ENCODE results near the gene BARX2. TPM values are rescaled to one million over a fixed set of nuclear protein-coding genes. Genes with fewer than 3 reads are reported as not detected.
"Not testable (repeated sequence)": the region's sequence is repeated elsewhere in the genome, so short reads cannot be mapped to it uniquely, and the experiment has no call there.

Gene BARX2
- total and polyA plus RNA-seq, 12 donors = 0.07 TPM; not detected in 11

GRCh38 chr11:129331217-129331616 is 44.4 kb upstream of the BARX2 start:
- Histone ChIP-seq H3K9me3 (replicated peaks in 1 of 3) (no peaks in the 10 kb centered on the region), H3K27ac (no peak overlapping the region), H3K4me1 (replicated peaks in 1 of 2) (no peaks in the 10 kb centered on the region), H3K4me3 (no peak overlapping the region), H3K36me3 (replicated peaks in 1 of 2) (no peaks in the 10 kb centered on the region), H3K27me3 (no peaks in the 10 kb centered on the region)
- no peak for TF ChIP-seq POLR2A (IDR thresholded peaks at IDR 0.05)
- TF ChIP-seq CTCF (IDR thresholded peaks at IDR 0.05) = no peak
- intact Hi-C loops (cut with DNase I) = loop anchor here (5.0 to 10.0 kb wide), 2 partner anchors 214 to 376 kb away; no protein-coding TSS in a partner anchor
- WGBS, 4 donors = 86 to 90% (median 89%) methylated on average over 5 of the region's 5 CpGs
- DNase-seq = no peak

- DNase-seq = peak; percentile 82 to 95 (median 85)
- intact Hi-C loops (cut with DNase I) = loop anchor here (5.0 to 10.0 kb wide), 2 partner anchors 215 to 377 kb away; no protein-coding TSS in a partner anchor
- WGBS, 4 donors = 1 to 3% (median 2%) methylated on average over 11 of the region's 11 CpGs
Observed at GRCh38 chr11:129331871-129332274, 43.8 kb upstream of the BARX2 start.

GRCh38 chr11:129333873-129334272 is 41.8 kb upstream of the BARX2 start:
- intact Hi-C loops (cut with DNase I) = loop anchor here (5.0 to 10.0 kb wide), 2 partner anchors 217 to 379 kb away; no protein-coding TSS in a partner anchor
- no peaks in the 10 kb centered on the region for H3K36me3 ChIP-seq (replicated peaks in 1 of 2)
- TF ChIP-seq POLR2A (IDR thresholded peaks at IDR 0.05) = no peak
- TF ChIP-seq CTCF (IDR thresholded peaks at IDR 0.05) = no peak
- H3K27me3 ChIP-seq = no peaks in the 10 kb centered on the region
- no peaks in the 10 kb centered on the region for H3K4me1 ChIP-seq (replicated peaks in 1 of 2)
- H3K27ac ChIP-seq = no peak overlapping the region
- no peak for DNase-seq
- no peaks in the 10 kb centered on the region for H3K9me3 ChIP-seq (replicated peaks in 1 of 3)
- no peak overlapping the region for H3K4me3 ChIP-seq

More at GRCh38 chr11:129331871-129332274, 43.8 kb upstream of the BARX2 start:
- Histone ChIP-seq H3K27ac (no peak overlapping the region), H3K27me3 (no peaks in the 10 kb centered on the region), H3K4me3 (no peak overlapping the region), H3K9me3 (replicated peaks in 1 of 3) (no peaks in the 10 kb centered on the region), H3K4me1 (replicated peaks in 1 of 2) (no peaks in the 10 kb centered on the region), H3K36me3 (replicated peaks in 1 of 2) (no peaks in the 10 kb centered on the region)
- TF ChIP-seq POLR2A (IDR thresholded peaks at IDR 0.05) (no peak), CTCF (IDR thresholded peaks at IDR 0.05) (peak; percentile 68 to 93 (median 88))

- H3K27ac ChIP-seq; H3K27me3 ChIP-seq; H3K4me3 ChIP-seq; intact Hi-C loops (cut with DNase I); H3K9me3 ChIP-seq (replicated peaks in 1 of 3); H3K36me3 ChIP-seq (replicated peaks in 1 of 2); H3K4me1 ChIP-seq (replicated peaks in 1 of 2); DNase-seq: not testable (repeated sequence)
- WGBS, 4 donors = 85 to 91% (median 89%) methylated on average over 17 to 23 of the region's 23 CpGs
Observed at GRCh38 chr11:129344301-129344940, 31.2 kb upstream of the BARX2 start.

- DNase-seq = no peak
- Histone ChIP-seq H3K36me3 (replicated peaks in 1 of 2) (no peaks in the 10 kb centered on the region), H3K9me3 (replicated peaks in 1 of 3) (no peaks in the 10 kb centered on the region), H3K4me1 (replicated peaks in 1 of 2) (no peaks in the 10 kb centered on the region), H3K27me3 (no peaks in the 10 kb centered on the region), H3K27ac (no peak overlapping the region), H3K4me3 (no peak overlapping the region)
- TF ChIP-seq CTCF (IDR thresholded peaks at IDR 0.05) = no peak
- no peak for TF ChIP-seq POLR2A (IDR thresholded peaks at IDR 0.05)
- intact Hi-C loops (cut with DNase I) = no loop called here
- 62 to 90% (median 82%) methylated on average over 2 of the region's 2 CpGs for WGBS, 4 donors
Observed at GRCh38 chr11:129346916-129347315, 28.7 kb upstream of the BARX2 start.

Data from adrenal gland (tissue), 12 donors.